WTC11 (cell line): ENCODE data around the gene SLFN14. TPM values are rescaled to one million over a fixed set of nuclear protein-coding genes. Genes with fewer than 3 reads are reported as not detected.
"Not testable (repeated sequence)": the region's sequence is repeated elsewhere in the genome, so short reads cannot be mapped to it uniquely, and the experiment has no call there.

Experiments used
- ATAC-seq: fragments of 200-7000 bp; cut with Tn5 transposase; 2 replicates; pipeline ENCODE4 v1.10.0; 2021; ENCODE audit warnings: mild to moderate bottlenecking, moderate library complexity
- CTCF ChIA-PET: fragments of 300-600 bp; sonication (Branson Sonifier 250); formaldehyde crosslinking; loops from one replicate; lab custom pipeline; 2021; ENCODE audit warnings: antibody characterized with exemption; lab: Charles Lee
- POLR2A ChIA-PET: fragments of 350-600 bp; sonication (Branson Sonifier 250); formaldehyde crosslinking; loops from one replicate; lab custom pipeline; 2021; ENCODE audit warnings: antibody characterized with exemption; lab: Charles Lee
- DNase-seq: peaks from one replicate; pipeline ENCODE4 v3.0.0; 2021; ENCODE audit warnings: low spot score
- H3K27ac Mint-ChIP-seq: 2 replicates; pipeline ENCODE4 v1.8.0; 2021; ENCODE audit warnings: mixed read lengths
- H3K27me3 Mint-ChIP-seq: 2 replicates; pipeline ENCODE4 v1.8.0; 2021; ENCODE audit warnings: low read depth, mild to moderate bottlenecking, moderate library complexity, mixed read lengths
- H3K36me3 Mint-ChIP-seq: 2 replicates; pipeline ENCODE4 v1.8.0; 2021; ENCODE audit warnings: mixed read lengths
- H3K4me1 Mint-ChIP-seq: 2 replicates; pipeline ENCODE4 v1.8.0; 2022; ENCODE audit warnings: mixed read lengths
- H3K4me3 Mint-ChIP-seq: 2 replicates; pipeline ENCODE4 v1.8.0; 2021; ENCODE audit warnings: mild to moderate bottlenecking, moderate library complexity, mixed read lengths
- H3K9me3 Mint-ChIP-seq: 2 replicates; pipeline ENCODE4 v1.8.0; 2021; ENCODE audit warnings: mixed read lengths
- CBFB ChIP-seq: sonication (generic); formaldehyde crosslinking; IDR thresholded peaks from 2 replicates; pipeline ENCODE4 v1.8.1; 2022; ENCODE audit warnings: mild to moderate bottlenecking, low read depth, missing genetic modification reagents
- CREB1 ChIP-seq: sonication (generic); formaldehyde crosslinking; IDR thresholded peaks from 2 replicates; pipeline ENCODE4 v1.8.0; 2023; ENCODE audit warnings: mild to moderate bottlenecking, missing genetic modification reagents
- CREM ChIP-seq: sonication (generic); formaldehyde crosslinking; IDR thresholded peaks from 2 replicates; pipeline ENCODE4 v1.8.1; 2022; ENCODE audit warnings: mild to moderate bottlenecking, missing genetic modification reagents, moderate library complexity
- E2F1 ChIP-seq: sonication (generic); formaldehyde crosslinking; IDR thresholded peaks from 2 replicates; pipeline ENCODE4 v1.8.0; 2022; ENCODE audit warnings: mild to moderate bottlenecking, missing genetic modification reagents
- ESRRA ChIP-seq: sonication (generic); formaldehyde crosslinking; IDR thresholded peaks from 2 replicates; pipeline ENCODE4 v1.8.1; 2022; ENCODE audit warnings: mild to moderate bottlenecking, missing genetic modification reagents, borderline replicate concordance
- HMGXB4 ChIP-seq: sonication (generic); formaldehyde crosslinking; IDR thresholded peaks from 2 replicates; pipeline ENCODE4 v1.8.1; 2023; ENCODE audit warnings: mild to moderate bottlenecking, moderate library complexity, missing genetic modification reagents
- IRF2 ChIP-seq: sonication (generic); formaldehyde crosslinking; IDR thresholded peaks from 2 replicates; pipeline ENCODE4 v1.8.0; 2022; ENCODE audit warnings: low read depth, missing genetic modification reagents, borderline replicate concordance
- JUN ChIP-seq: sonication (generic); formaldehyde crosslinking; IDR thresholded peaks from 2 replicates; pipeline ENCODE4 v1.8.0; 2023; ENCODE audit warnings: mild to moderate bottlenecking, missing genetic modification reagents
- MYBL2 ChIP-seq: sonication (generic); formaldehyde crosslinking; IDR thresholded peaks from 2 replicates; pipeline ENCODE4 v1.8.1; 2023; ENCODE audit warnings: mild to moderate bottlenecking, moderate library complexity, missing genetic modification reagents
- NFATC4 ChIP-seq: fragments of 250-450 bp; sonication (Bioruptor Pico); IDR thresholded peaks from 2 replicates; pipeline ENCODE4 v1.9.0; 2021; ENCODE audit warnings: mild to moderate bottlenecking
- NR3C1 ChIP-seq: sonication (generic); formaldehyde crosslinking; conservative IDR thresholded peaks from 2 replicates; pipeline ENCODE4 v1.8.1; 2023; ENCODE audit warnings: low read depth, mild to moderate bottlenecking, missing genetic modification reagents
- OVOL2 ChIP-seq: fragments of 250-450 bp; sonication (Bioruptor Pico); IDR thresholded peaks from 2 replicates; pipeline ENCODE4 v1.9.0; 2021; ENCODE audit warnings: mild to moderate bottlenecking, borderline replicate concordance
- PREB ChIP-seq: sonication (generic); formaldehyde crosslinking; IDR thresholded peaks from 2 replicates; pipeline ENCODE4 v1.8.1; 2022; ENCODE audit warnings: mild to moderate bottlenecking, missing genetic modification reagents, moderate library complexity, borderline replicate concordance
- SMAD3 ChIP-seq: sonication (generic); formaldehyde crosslinking; IDR thresholded peaks from 2 replicates; pipeline ENCODE4 v1.8.0; 2022; ENCODE audit warnings: missing genetic modification reagents, mild to moderate bottlenecking, borderline replicate concordance
- TEAD1 ChIP-seq: sonication (generic); formaldehyde crosslinking; IDR thresholded peaks from 2 replicates; pipeline ENCODE4 v1.8.0; 2022; ENCODE audit warnings: mild to moderate bottlenecking, missing genetic modification reagents
- TEAD4 ChIP-seq: sonication (generic); formaldehyde crosslinking; IDR thresholded peaks from 2 replicates; pipeline ENCODE4 v1.8.0; 2022; ENCODE audit warnings: mild to moderate bottlenecking, missing genetic modification reagents
- ZNF121 ChIP-seq: sonication (generic); formaldehyde crosslinking; IDR thresholded peaks from 2 replicates; pipeline ENCODE4 v1.8.0; 2023; ENCODE audit warnings: missing genetic modification reagents
- ZNF263 ChIP-seq: sonication (generic); formaldehyde crosslinking; IDR thresholded peaks from 2 replicates; pipeline ENCODE4 v1.8.1; 2022; ENCODE audit warnings: low read depth, mild to moderate bottlenecking, moderate library complexity, missing genetic modification reagents
- ZNF317 ChIP-seq: sonication (generic); formaldehyde crosslinking; IDR thresholded peaks from 2 replicates; pipeline ENCODE4 v1.8.1; 2023; ENCODE audit warnings: low read depth, mild to moderate bottlenecking, moderate library complexity, missing genetic modification reagents, borderline replicate concordance
- ZNF671 ChIP-seq: fragments of 250-450 bp; sonication (Bioruptor Pico); IDR thresholded peaks from 2 replicates; pipeline ENCODE4 v1.8.0; 2021; ENCODE audit warnings: mild to moderate bottlenecking
- total RNA-seq: library from RNA; stranded (reverse); gene quantifications from 3 replicates; pipeline ENCODE4 v1.2.3, GENCODE V29; 2021

The SLFN14 gene
- total RNA-seq, 1 experiment from 2014 or later, result not detected

GRCh38 chr17:35569405-35569804, 8.8 kb upstream of the SLFN14 start:
- Mint-ChIP-seq H3K27ac (no peak overlapping the region), H3K36me3 (peaks cover 4% of the 10 kb centered on the region; the same call in 1 of the 2 replicates), H3K4me3 (peak overlapping the region; percentile 97), H3K9me3 (no peaks in the 10 kb centered on the region), H3K27me3 (peaks cover 27% of the 10 kb centered on the region), H3K4me1 (peaks cover 13% of the 10 kb centered on the region)
- no peak for TF ChIP-seq NFATC4 (CRISPR knock-in tag)
- TF ChIP-seq NR3C1 (CRISPR knock-in tag), result no peak
- no peak for TF ChIP-seq SMAD3 (CRISPR knock-in tag)
- no peak for TF ChIP-seq JUN (CRISPR knock-in tag)
- no peak for TF ChIP-seq E2F1 (CRISPR knock-in tag)
- no peak for TF ChIP-seq ZNF263 (CRISPR knock-in tag)
- TF ChIP-seq MYBL2 (CRISPR knock-in tag), result no peak
- no peak for TF ChIP-seq OVOL2 (CRISPR knock-in tag)
- DNase-seq (no peak), ATAC-seq (no peak)
- POLR2A ChIA-PET, result interaction anchor here (0.6 to 2.4 kb wide), 2 partner anchors 9 to 129 kb away, joined by 3 to 13 read pairs; partner anchors contain the start of gene PEX12
- CTCF ChIA-PET, result no interaction called here

GRCh38 chr17:35568561-35568960, 7.9 kb upstream of the SLFN14 start:
- H3K27me3 Mint-ChIP-seq, result peaks cover 35% of the 10 kb centered on the region
- DNase-seq, result no peak
- H3K36me3 Mint-ChIP-seq, result no peaks in the 10 kb centered on the region
- no peaks in the 10 kb centered on the region for H3K9me3 Mint-ChIP-seq
- ChIA-PET POLR2A (interaction anchor here (0.6 to 2.4 kb wide), 2 partner anchors 10 to 130 kb away, joined by 3 to 13 read pairs; partner anchors contain the start of gene PEX12), CTCF (interaction anchor here (0.8 to 1.5 kb wide), 3 partner anchors 10 to 196 kb away, joined by 4 to 7 read pairs (median 6); partner anchors contain the start of gene PEX12)
- H3K4me1 Mint-ChIP-seq, result peaks cover 13% of the 10 kb centered on the region
- H3K27ac Mint-ChIP-seq, result peak overlapping the region; percentile 92
- H3K4me3 Mint-ChIP-seq, result peak overlapping the region; percentile 97
- TF ChIP-seq ZNF671 (CRISPR knock-in tag), result no peak
- TF ChIP-seq ESRRA (CRISPR knock-in tag), result no peak
- no peak for TF ChIP-seq CREB1 (CRISPR knock-in tag)
- no peak for TF ChIP-seq CREM
- no peak for TF ChIP-seq HMGXB4
- TF ChIP-seq TEAD1 (CRISPR knock-in tag), result no peak
- TF ChIP-seq PREB (CRISPR knock-in tag), result no peak
- no peak for TF ChIP-seq ZNF317 (CRISPR knock-in tag)
- TF ChIP-seq ZNF121 (CRISPR knock-in tag), result no peak
- peak; percentile 7; the same call in 1 of the 2 replicates for ATAC-seq

- 0 out of 2 replicates have a peak overlapping the region, but pooled peaks have one; percentile 25 for H3K27ac Mint-ChIP-seq
- no peaks in the 10 kb centered on the region for H3K36me3 Mint-ChIP-seq
- no peaks in the 10 kb centered on the region for H3K9me3 Mint-ChIP-seq
- ChIA-PET CTCF (interaction anchor here (0.6 to 2.0 kb wide), 4 partner anchors 12 to 324 kb away, joined by 3 to 7 read pairs (median 5); partner anchors contain the start of gene PEX12), POLR2A (interaction anchor here (0.6 to 2.4 kb wide), 5 partner anchors 12 to 447 kb away, joined by 4 to 13 read pairs (median 5); partner anchors contain the start of gene PEX12)
- H3K27me3 Mint-ChIP-seq, result peaks cover 38% of the 10 kb centered on the region
- H3K4me1 Mint-ChIP-seq, result peaks cover 13% of the 10 kb centered on the region
- DNase-seq (no peak), ATAC-seq (no peak)
- peak overlapping the region; percentile 97 for H3K4me3 Mint-ChIP-seq
- TF ChIP-seq CBFB (CRISPR knock-in tag), result no peak
- no peak for TF ChIP-seq ZNF121 (CRISPR knock-in tag)
- no peak for TF ChIP-seq TEAD4
- TF ChIP-seq IRF2 (CRISPR knock-in tag), result no peak
Measured at GRCh38 chr17:35566968-35567367, 6.3 kb upstream of the SLFN14 start.

GRCh38 chr17:35563181-35563580, 2.6 kb upstream of the SLFN14 start:
- H3K9me3 Mint-ChIP-seq, H3K4me3 Mint-ChIP-seq, H3K4me1 Mint-ChIP-seq, DNase-seq, ATAC-seq, POLR2A ChIA-PET, H3K27ac Mint-ChIP-seq, H3K36me3 Mint-ChIP-seq: not testable (repeated sequence)
- CTCF ChIA-PET, result interaction anchor here (0.8 to 1.5 kb wide), 2 partner anchors 16 to 34 kb away, joined by 4 to 5 read pairs; partner anchors contain the start of gene PEX12
- peaks cover 47% of the 10 kb centered on the region for H3K27me3 Mint-ChIP-seq
